Activated CD4-positive, alpha-beta T cell treated with anti-CD3 and anti-CD28 coated beads, Interleukin-2, amount 50 U/mL, for 4 hours (primary cell): Measurements from ENCODE around the gene ICA1L.

ENCODE experiments used
- DNase-seq, 2 experiments: peaks; one replicate each; pipeline ENCODE4 v3.0.0-alpha.2; 2020

ICA1L gene

GRCh38 chr2:202723746-202724145 lies 147.8 kb downstream of the ICA1L start:
- no peak for DNase-seq
